NB4 (cell line): ENCODE measurements around the gene PCDHAC2.

Experiments used
- DNase-seq: peaks from one replicate; pipeline ENCODE4 v3.0.0; 2010; ENCODE audit warnings: low read depth
- H3K4me3 ChIP-seq: one replicate; pipeline ENCODE4 v1.5.1; 2011; ENCODE audit warnings: mild to moderate bottlenecking, low read depth, low read length, moderate library complexity
- CTCF ChIP-seq: IDR thresholded peaks from one replicate; pipeline ENCODE4 v1.5.1; 2012; ENCODE audit warnings: low read depth, low read length
- MAX ChIP-seq: IDR thresholded peaks from 2 replicates; pipeline ENCODE4 v1.6.1; 2011; ENCODE audit warnings: low read depth, low read length
- MYC ChIP-seq: IDR thresholded peaks from 2 replicates; pipeline ENCODE4 v1.6.1; 2011; ENCODE audit warnings: low read depth, low read length
- POLR2A ChIP-seq: IDR thresholded peaks from 2 replicates; pipeline ENCODE4 v1.6.1; 2011; ENCODE audit warnings: mild to moderate bottlenecking; ENCODE audit not compliant: insufficient read length; ENCODE audit errors: extremely low read depth

PCDHAC2 gene

GRCh38 chr5:140965905-140966292, 377 bp upstream of the PCDHAC2 start:
- no peak for DNase-seq
- no peak overlapping the region for H3K4me3 ChIP-seq
- TF ChIP-seq MYC (no peak), POLR2A (no peak), CTCF (no peak), MAX (no peak)

GRCh38 chr5:140967226-140967893, 1.1 kb downstream of the PCDHAC2 start:
- no peak for TF ChIP-seq CTCF
- TF ChIP-seq POLR2A, result no peak
- no peak for TF ChIP-seq MYC
- no peak for TF ChIP-seq MAX
- H3K4me3 ChIP-seq, result no peak overlapping the region
- DNase-seq, result no peak

GRCh38 chr5:140969880-140970279, 3.6 kb downstream of the PCDHAC2 start:
- DNase-seq, result no peak
- no peak overlapping the region for H3K4me3 ChIP-seq
- TF ChIP-seq MAX (no peak), POLR2A (no peak), CTCF (no peak), MYC (no peak)

GRCh38 chr5:140973550-140973949, 7.3 kb downstream of the PCDHAC2 start:
- no peak overlapping the region for H3K4me3 ChIP-seq
- TF ChIP-seq MAX (no peak), CTCF (no peak), POLR2A (no peak), MYC (no peak)
- no peak for DNase-seq

GRCh38 chr5:140977003-140977402, 10.7 kb downstream of the PCDHAC2 start:
- no peak for DNase-seq
- no peak overlapping the region for H3K4me3 ChIP-seq
- TF ChIP-seq CTCF (no peak), POLR2A (no peak), MAX (no peak), MYC (no peak)
